ENCODE measurements around the gene FARP1. TPM values are rescaled to one million over a fixed set of nuclear protein-coding genes. Genes with fewer than 3 reads are reported as not detected.
A peak's percentile ranks its signal among the peaks of the same experiment; 100 is the strongest.
"Not testable (repeated sequence)": the region's sequence is repeated elsewhere in the genome, so short reads cannot be mapped to it uniquely, and the experiment has no call there.

Gene FARP1
- polyA plus RNA-seq, 1 donor: 73.0 TPM

DNA sequence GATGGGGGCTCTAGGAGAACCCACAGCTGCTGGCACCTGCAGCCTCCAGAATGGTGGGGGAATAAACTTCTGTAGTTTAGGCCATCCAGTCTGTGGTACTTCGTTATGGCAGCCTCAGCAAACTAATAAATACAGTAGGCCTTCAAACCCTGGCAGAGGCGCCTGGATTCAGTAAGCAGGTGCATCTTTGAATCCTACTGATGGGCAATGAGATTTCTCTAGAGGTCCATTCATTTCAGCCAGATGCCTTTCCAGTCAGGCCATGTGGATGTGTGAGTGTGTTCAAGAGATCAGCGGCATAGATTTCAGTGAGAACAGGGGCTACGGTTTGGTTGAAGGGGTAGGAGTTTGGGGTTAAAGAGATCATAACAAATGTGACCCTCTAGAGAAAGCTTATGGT, 217.7 kb downstream of the FARP1 start:
- DNase-seq (ENCODE audit: low read depth): no peak

- no peak for DNase-seq (ENCODE audit: low read depth)
Observed at GRCh38 chr13:98363326-98363725, 220.4 kb downstream of the FARP1 start.

- no peak for DNase-seq (ENCODE audit: low read depth)
Observed at GRCh38 chr13:98364179-98364578, 221.3 kb downstream of the FARP1 start.

DNA sequence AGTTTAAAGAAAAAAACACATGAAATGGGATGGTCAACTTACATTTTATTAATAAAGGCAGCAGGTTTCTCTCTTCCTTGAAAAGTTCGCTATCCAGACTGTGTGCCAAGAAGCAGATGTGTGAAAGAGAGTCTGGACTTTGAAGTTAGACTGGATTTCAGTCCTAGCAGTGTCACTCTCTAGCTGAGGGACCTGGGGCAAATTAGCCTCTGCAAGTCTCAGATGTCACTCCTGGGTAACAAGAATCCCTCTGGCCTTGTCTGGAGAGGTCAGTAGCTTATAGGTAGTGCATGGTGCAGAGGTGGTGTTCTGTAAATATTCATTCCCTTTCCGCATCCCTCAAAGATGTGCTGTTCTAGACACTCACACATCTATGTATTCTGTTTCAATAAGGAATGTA, 221.8 kb downstream of the FARP1 start:
- DNase-seq (ENCODE audit: low read depth): no peak

- no peak for DNase-seq (ENCODE audit: low read depth)
Observed at GRCh38 chr13:98365302-98365701, 222.4 kb downstream of the FARP1 start.

DNA sequence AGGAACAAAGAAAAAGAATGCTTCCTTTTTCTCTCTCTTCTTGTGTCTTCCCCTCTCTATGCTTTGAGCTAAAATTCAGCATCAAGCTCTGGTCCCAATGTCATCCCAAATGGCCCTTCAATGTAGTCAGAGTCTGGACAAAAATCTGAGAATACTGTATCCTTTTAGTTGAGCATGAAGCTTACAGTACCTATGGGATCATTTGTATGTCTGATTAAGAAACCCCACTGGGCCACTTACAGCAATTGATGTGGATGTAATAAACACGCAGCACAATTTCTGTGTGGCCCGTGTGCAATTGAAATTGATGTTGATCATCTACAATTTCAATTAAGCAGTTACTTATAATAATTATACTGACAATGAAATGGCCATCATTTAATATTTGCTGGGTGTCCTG, 223.1 kb downstream of the FARP1 start:
- DNase-seq (ENCODE audit: low read depth): no peak

GRCh38 chr13:98366443-98366842, 223.5 kb downstream of the FARP1 start:
- no peak for DNase-seq (ENCODE audit: low read depth)

DNA sequence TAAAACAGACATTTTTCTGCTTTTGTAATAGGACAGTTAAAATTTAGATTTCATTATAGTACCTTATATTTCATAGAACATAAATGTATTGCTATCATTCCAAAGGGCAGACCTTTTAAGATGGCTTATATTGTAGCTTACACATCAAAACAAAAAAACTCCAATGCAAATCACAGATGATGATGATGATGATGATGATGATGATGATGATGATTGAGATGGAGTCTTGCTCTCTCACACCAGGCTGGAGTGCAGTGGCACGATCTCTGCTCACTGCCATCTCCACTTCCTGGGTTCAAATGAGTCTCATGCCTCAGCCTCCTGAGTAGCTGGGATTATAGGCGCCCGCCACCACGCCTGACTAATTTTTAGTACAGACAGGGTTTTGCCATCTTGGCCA, 224.1 kb downstream of the FARP1 start:
- DNase-seq (ENCODE audit: low read depth): no peak

GRCh38 chr13:98368019-98368418, 225.1 kb downstream of the FARP1 start:
- DNase-seq (ENCODE audit: low read depth): no peak

GRCh38 chr13:98369520-98369919, 226.6 kb downstream of the FARP1 start:
- DNase-seq (ENCODE audit: low read depth): not testable (repeated sequence)

- DNase-seq (ENCODE audit: low read depth): no peak
Observed at GRCh38 chr13:98370261-98370660, 227.4 kb downstream of the FARP1 start.

DNA sequence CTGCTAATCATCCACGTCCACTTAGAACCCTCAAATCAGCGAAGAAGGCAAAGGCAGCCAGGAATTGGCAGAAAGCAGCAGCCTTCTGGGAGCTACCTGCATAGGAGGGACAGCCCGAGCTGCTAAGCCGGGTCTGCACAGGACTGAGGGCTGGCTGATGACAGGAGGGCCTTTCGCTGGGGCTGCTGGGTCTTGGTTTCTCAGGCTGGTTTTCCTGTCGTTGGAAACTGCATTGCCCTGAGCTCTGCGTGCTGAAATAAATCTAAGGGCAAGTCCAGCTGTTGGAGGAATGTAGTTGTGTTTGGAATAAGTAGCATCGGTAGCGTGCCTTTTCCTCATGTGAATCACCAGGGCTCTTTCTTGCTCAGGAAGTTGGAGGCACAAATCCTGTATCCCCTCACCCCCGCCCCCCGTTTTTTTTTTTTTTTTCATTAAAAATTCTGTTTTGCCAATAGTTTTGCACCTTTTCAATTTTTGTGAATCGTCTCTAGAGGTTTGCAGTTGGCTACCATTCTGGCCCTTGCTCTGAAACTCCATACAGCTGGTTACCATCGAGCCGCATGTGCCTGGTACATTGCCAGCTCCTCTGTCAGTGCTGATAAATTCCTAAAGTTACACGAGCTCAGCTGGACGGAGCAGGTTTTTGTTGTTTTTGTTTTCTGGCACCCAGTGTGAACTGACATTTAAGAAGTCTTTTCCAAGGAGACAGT, 228.1 kb downstream of the FARP1 start:
- DNase-seq (ENCODE audit: low read depth): no peak

- no peak for DNase-seq (ENCODE audit: low read depth)
Observed at GRCh38 chr13:98371516-98372023, 228.7 kb downstream of the FARP1 start.

- DNase-seq (ENCODE audit: low read depth): no peak
Observed at GRCh38 chr13:98372876-98373275, 230.0 kb downstream of the FARP1 start.

DNA sequence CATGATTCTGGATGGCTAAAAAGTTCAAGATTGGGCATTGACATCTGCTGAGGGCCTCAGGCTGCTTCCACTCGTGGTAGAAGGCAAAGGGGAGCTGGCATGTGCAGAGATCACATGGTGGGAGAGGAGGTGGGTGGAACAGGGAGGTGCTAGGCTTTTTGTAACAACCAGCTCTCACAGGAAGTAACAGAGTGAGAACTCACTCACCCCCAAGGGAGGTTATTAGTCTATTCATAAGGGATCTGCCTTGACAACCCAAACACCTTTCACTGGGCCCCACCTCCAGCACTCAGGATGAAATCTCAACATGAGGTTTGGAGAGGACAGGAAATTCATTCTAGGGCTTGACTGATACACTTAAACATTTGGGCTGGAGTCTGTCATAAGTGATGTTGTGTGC, 231.9 kb downstream of the FARP1 start:
- no peak for DNase-seq (ENCODE audit: low read depth)

DNA sequence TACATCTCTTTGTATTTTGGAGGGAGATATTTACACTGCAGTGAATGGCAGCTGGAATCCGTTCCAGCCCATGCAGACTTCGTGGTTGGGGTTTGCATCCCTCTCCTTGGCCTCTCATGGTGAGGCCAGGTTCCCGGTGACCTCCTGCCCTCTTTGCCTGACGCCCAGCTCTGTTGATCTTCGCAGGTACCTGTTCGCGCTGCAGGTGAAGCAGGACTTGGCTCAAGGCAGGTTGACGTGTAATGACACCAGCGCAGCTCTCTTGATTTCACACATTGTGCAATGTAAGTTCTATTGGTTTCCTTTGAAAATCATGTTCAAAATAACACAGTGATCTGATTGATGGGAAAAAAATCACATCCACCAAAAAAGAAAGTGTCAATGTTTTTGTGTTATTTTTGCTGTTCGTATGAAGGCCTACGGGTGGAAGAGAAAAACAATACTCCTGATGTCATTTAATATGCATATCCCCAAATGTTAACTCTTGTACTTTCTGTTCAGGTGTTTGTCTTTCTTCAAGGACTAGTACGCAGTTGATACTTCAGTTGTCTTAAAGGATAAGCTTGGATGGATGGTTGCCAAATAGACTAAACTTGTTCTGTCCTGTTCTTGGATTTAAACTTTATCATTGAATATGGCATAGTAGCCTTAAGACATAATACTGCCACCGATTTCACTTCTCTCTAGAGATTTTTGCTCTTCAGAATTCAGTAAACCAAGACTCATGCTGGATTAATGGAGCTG, 234.9 kb downstream of the FARP1 start:
- no peak for DNase-seq (ENCODE audit: low read depth)

DNA sequence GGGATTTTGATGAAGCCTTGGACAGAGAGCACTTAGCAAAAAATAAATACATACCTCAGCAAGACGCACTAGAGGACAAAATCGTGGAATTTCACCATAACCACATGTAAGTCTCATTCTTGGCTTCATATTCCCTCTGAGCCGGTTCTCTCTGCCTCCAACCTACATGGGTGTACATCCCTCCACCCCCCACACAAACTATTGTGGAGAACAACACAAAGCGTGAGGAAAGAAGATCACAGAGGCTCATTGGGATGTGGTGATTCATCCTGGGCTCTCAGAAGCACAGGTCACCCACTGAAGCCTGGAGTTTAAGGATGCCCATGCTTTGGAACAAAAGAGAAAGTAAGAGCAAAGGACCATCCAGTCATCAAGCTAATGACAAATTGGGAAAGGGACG, 241.8 kb downstream of the FARP1 start:
- no peak for DNase-seq (ENCODE audit: low read depth)

GRCh38 chr13:98385606-98386005, 242.7 kb downstream of the FARP1 start:
- no peak for DNase-seq (ENCODE audit: low read depth)

DNA sequence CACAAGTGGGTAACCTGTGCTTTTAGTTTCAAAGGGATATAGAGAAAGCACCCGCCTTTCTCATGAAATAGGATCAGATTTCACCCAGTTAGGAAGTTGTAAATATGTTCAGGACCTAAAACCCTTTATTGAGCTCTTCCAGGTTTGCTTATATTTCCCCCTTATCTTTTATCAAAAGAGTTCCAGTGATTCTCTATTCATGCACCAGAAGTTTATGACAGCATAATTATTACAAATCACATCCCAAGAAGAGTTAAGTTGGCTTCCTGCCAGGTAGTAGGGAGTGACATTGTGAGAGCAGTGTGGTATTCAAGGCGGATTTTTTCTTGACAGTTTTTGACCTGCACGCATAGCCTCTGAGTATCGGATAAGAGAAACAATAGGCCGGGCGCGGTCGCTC, 243.7 kb downstream of the FARP1 start:
- DNase-seq (ENCODE audit: low read depth): no peak

GRCh38 chr13:98389319-98389718, 246.4 kb downstream of the FARP1 start:
- no peak for DNase-seq (ENCODE audit: low read depth)

GRCh38 chr13:98390086-98390715, 247.3 kb downstream of the FARP1 start:
- peak; percentile 56 for DNase-seq (ENCODE audit: low read depth)

DNA sequence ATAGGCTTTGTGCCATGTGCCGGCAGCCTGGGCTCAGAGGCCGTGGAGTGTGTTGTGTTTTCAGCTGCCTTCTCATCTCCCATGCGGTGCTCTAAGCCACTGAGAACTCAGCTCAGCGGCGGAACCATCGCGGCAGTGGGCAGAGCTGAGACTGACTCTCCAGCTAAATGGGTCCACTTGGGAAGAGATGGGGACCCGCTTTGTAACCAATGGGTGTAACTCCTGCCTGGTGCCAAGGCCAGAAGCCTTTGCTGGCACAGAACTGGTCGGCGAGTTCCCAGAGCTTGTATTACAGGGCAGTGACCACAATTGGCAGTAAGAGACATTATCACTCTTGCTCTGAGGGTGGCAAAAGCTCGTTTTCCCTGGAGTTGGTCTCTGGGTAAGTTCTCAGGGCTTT, 251.0 kb downstream of the FARP1 start:
- DNase-seq (ENCODE audit: low read depth): no peak
